ENCODE results near the gene RHBDF2.

The RHBDF2 gene

GRCh38 chr17:76474238-76474637, 27.0 kb downstream of the RHBDF2 start:
- H3K4me3 ChIP-seq (ENCODE audit: low read depth, low read length), result no peak overlapping the region
- no peaks in the 10 kb centered on the region for H3K27me3 ChIP-seq (ENCODE audit: control insufficient read depth, insufficient read depth, low read length)
- no peaks in the 10 kb centered on the region for H3K4me1 ChIP-seq
- no peak overlapping the region for H3K9ac ChIP-seq
- H3K79me2 ChIP-seq, result no peaks in the 10 kb centered on the region
- TF ChIP-seq, protein P1, sequence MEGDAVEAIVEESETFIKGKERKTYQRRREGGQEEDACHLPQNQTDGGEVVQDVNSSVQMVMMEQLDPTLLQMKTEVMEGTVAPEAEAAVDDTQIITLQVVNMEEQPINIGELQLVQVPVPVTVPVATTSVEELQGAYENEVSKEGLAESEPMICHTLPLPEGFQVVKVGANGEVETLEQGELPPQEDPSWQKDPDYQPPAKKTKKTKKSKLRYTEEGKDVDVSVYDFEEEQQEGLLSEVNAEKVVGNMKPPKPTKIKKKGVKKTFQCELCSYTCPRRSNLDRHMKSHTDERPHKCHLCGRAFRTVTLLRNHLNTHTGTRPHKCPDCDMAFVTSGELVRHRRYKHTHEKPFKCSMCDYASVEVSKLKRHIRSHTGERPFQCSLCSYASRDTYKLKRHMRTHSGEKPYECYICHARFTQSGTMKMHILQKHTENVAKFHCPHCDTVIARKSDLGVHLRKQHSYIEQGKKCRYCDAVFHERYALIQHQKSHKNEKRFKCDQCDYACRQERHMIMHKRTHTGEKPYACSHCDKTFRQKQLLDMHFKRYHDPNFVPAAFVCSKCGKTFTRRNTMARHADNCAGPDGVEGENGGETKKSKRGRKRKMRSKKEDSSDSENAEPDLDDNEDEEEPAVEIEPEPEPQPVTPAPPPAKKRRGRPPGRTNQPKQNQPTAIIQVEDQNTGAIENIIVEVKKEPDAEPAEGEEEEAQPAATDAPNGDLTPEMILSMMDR (IDR thresholded peaks at IDR 0.05), result no peak
- H3K9me3 ChIP-seq (ENCODE audit: control insufficient read depth, low read length), result no peaks in the 10 kb centered on the region
- H3K27ac ChIP-seq, result no peak overlapping the region
- no peak overlapping the region for H3K4me2 ChIP-seq (ENCODE audit: low read length)
- H2AFZ ChIP-seq, result no peak overlapping the region
- no peaks in the 10 kb centered on the region for H3K36me3 ChIP-seq (ENCODE audit: control insufficient read depth, insufficient read depth, low read length)

GRCh38 chr17:76473541-76473985, 27.7 kb downstream of the RHBDF2 start:
- Histone ChIP-seq H3K36me3 (ENCODE audit: control insufficient read depth, insufficient read depth, low read length) (no peaks in the 10 kb centered on the region), H3K4me3 (ENCODE audit: low read depth, low read length) (no peak overlapping the region), H3K27ac (no peak overlapping the region), H3K79me2 (no peaks in the 10 kb centered on the region), H2AFZ (no peak overlapping the region), H3K4me2 (ENCODE audit: low read length) (no peak overlapping the region), H3K27me3 (ENCODE audit: control insufficient read depth, insufficient read depth, low read length) (no peaks in the 10 kb centered on the region), H3K4me1 (no peaks in the 10 kb centered on the region), H3K9me3 (ENCODE audit: control insufficient read depth, low read length) (no peaks in the 10 kb centered on the region), H3K9ac (no peak overlapping the region)
- TF ChIP-seq, protein P1 (IDR thresholded peaks at IDR 0.05), result peak; percentile 17

GRCh38 chr17:76472726-76473125, 28.5 kb downstream of the RHBDF2 start:
- H3K4me3 ChIP-seq (ENCODE audit: low read depth, low read length), result no peak overlapping the region
- H3K36me3 ChIP-seq (ENCODE audit: control insufficient read depth, insufficient read depth, low read length), result no peaks in the 10 kb centered on the region
- no peak overlapping the region for H3K27ac ChIP-seq
- no peaks in the 10 kb centered on the region for H3K27me3 ChIP-seq (ENCODE audit: control insufficient read depth, insufficient read depth, low read length)
- no peak overlapping the region for H3K9ac ChIP-seq
- no peak overlapping the region for H3K4me2 ChIP-seq (ENCODE audit: low read length)
- no peaks in the 10 kb centered on the region for H3K4me1 ChIP-seq
- H3K79me2 ChIP-seq, result no peaks in the 10 kb centered on the region
- H2AFZ ChIP-seq, result no peak overlapping the region
- TF ChIP-seq, protein P1 (IDR thresholded peaks at IDR 0.05), result no peak
- H3K9me3 ChIP-seq (ENCODE audit: control insufficient read depth, low read length), result no peaks in the 10 kb centered on the region

- no peaks in the 10 kb centered on the region for H3K9me3 ChIP-seq (ENCODE audit: control insufficient read depth, low read length)
- H2AFZ ChIP-seq, result no peak overlapping the region
- no peaks in the 10 kb centered on the region for H3K79me2 ChIP-seq
- no peaks in the 10 kb centered on the region for H3K36me3 ChIP-seq (ENCODE audit: control insufficient read depth, insufficient read depth, low read length)
- H3K27ac ChIP-seq, result no peak overlapping the region
- TF ChIP-seq, protein P1 (IDR thresholded peaks at IDR 0.05), result no peak
- no peak overlapping the region for H3K4me2 ChIP-seq (ENCODE audit: low read length)
- no peak overlapping the region for H3K4me3 ChIP-seq (ENCODE audit: low read depth, low read length)
- H3K9ac ChIP-seq, result no peak overlapping the region
- H3K4me1 ChIP-seq, result no peaks in the 10 kb centered on the region
- no peaks in the 10 kb centered on the region for H3K27me3 ChIP-seq (ENCODE audit: control insufficient read depth, insufficient read depth, low read length)
These were observed 29.0 kb downstream of the RHBDF2 start for GRCh38 chr17:76472258-76472645.

DNA sequence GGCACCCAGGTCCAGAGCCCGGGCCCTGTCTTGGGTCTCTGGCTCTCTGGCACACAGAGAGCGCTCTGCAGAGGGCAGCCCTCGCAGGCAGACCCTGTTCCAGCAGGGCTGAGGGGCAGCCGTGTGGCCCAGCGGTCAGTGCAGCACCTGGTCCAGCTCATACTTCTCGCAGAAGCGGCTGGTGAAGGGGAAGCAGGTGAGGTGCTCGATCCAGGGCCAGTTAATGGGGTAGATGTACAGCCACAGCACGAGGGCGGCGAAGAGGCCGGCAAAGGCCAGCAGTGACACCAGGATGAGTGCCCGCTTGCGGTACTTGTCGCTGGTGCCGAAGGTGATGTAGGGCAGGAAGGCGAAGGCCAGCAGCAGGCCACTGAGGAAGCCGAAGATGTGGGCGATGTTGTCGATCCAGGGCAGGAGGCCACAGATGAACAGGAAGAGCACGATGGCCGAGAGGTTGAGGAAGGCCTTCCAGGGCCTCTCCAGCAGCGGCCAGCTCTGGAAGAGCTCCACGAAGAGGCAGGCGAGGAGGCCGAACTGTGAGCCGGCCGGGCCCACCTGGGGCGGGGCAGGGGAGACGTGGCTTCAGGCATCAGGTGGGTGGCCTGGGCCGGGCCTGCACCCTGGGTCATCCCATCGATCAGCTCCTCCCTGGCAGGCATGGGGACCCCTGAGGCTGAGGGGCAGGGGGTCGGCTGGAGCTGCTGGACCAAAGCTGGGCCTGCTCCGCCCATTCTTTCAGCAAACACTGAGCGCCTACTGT, 29.5 kb downstream of the RHBDF2 start:
- Histone ChIP-seq H3K27me3 (ENCODE audit: control insufficient read depth, insufficient read depth, low read length) (no peaks in the 10 kb centered on the region), H3K27ac (no peak overlapping the region), H3K4me1 (no peaks in the 10 kb centered on the region), H2AFZ (no peak overlapping the region), H3K4me2 (ENCODE audit: low read length) (no peak overlapping the region), H3K4me3 (ENCODE audit: low read depth, low read length) (no peak overlapping the region), H3K9me3 (ENCODE audit: control insufficient read depth, low read length) (no peaks in the 10 kb centered on the region), H3K9ac (no peak overlapping the region), H3K79me2 (no peaks in the 10 kb centered on the region), H3K36me3 (ENCODE audit: control insufficient read depth, insufficient read depth, low read length) (no peaks in the 10 kb centered on the region)
- TF ChIP-seq, protein P1 (IDR thresholded peaks at IDR 0.05), result no peak
